ENCODE data around the gene N4BP3.

GRCh38 chr5:178122346-178122745, 9.0 kb downstream of the N4BP3 start:
- TF ChIP-seq CBX2 (IDR thresholded peaks at IDR 0.05; ENCODE audit: low read depth, low read length) (no peak), CBX2 (CRISPR knock-in tag; IDR thresholded peaks at IDR 0.05; ENCODE audit: low read depth) (no peak), AHDC1 (CRISPR knock-in tag; IDR thresholded peaks at IDR 0.05; ENCODE audit: borderline replicate concordance) (no peak), TGIF2 (CRISPR knock-in tag; IDR thresholded peaks at IDR 0.05) (no peak), SP2 (CRISPR knock-in tag; IDR thresholded peaks at IDR 0.05) (no peak)
